NB4 (cell line): ENCODE results near the gene ATXN1.

ENCODE experiments used
- MYC ChIP-seq: IDR thresholded peaks from 2 replicates; pipeline ENCODE4 v1.6.1; 2011; ENCODE audit warnings: low read depth, low read length
- POLR2A ChIP-seq: IDR thresholded peaks from 2 replicates; pipeline ENCODE4 v1.6.1; 2011; ENCODE audit warnings: mild to moderate bottlenecking; ENCODE audit not compliant: insufficient read length; ENCODE audit errors: extremely low read depth
- TF ChIP-seq, protein P1 (sequence below): IDR thresholded peaks from one replicate; pipeline ENCODE4 v1.5.1; 2012; ENCODE audit warnings: low read depth, low read length
- TF ChIP-seq, protein P2 (sequence below): IDR thresholded peaks from 2 replicates; pipeline ENCODE4 v1.6.1; 2011; ENCODE audit warnings: low read depth, low read length

DNA sequence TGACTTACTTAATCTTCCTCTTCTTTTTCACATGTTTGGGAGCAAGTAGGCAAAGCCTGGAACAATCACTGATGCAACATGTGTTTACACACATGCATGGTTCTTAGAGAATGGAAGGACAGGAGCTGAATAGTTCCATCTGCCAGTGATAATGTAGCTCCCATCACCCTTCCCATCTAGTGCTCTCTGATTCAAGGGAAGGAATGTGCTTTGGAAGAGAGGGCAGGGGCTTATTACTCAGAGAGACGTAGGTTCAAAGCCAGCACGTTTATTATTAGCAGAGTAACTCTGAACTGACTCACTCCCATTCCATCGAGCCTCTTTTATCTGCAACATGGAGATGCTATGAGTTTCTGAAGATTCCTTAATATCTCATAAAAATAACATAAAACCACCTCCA, 311.0 kb downstream of the ATXN1 start:
- TF ChIP-seq, protein P1, sequence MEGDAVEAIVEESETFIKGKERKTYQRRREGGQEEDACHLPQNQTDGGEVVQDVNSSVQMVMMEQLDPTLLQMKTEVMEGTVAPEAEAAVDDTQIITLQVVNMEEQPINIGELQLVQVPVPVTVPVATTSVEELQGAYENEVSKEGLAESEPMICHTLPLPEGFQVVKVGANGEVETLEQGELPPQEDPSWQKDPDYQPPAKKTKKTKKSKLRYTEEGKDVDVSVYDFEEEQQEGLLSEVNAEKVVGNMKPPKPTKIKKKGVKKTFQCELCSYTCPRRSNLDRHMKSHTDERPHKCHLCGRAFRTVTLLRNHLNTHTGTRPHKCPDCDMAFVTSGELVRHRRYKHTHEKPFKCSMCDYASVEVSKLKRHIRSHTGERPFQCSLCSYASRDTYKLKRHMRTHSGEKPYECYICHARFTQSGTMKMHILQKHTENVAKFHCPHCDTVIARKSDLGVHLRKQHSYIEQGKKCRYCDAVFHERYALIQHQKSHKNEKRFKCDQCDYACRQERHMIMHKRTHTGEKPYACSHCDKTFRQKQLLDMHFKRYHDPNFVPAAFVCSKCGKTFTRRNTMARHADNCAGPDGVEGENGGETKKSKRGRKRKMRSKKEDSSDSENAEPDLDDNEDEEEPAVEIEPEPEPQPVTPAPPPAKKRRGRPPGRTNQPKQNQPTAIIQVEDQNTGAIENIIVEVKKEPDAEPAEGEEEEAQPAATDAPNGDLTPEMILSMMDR = no peak
- TF ChIP-seq, protein P2, sequence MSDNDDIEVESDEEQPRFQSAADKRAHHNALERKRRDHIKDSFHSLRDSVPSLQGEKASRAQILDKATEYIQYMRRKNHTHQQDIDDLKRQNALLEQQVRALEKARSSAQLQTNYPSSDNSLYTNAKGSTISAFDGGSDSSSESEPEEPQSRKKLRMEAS = no peak
- no peak for TF ChIP-seq POLR2A
- TF ChIP-seq MYC = no peak
